Left ventricle myocardium inferior (tissue), 1 donor: Measurements from ENCODE around the gene GABBR2. TPM values are rescaled to one million over a fixed set of nuclear protein-coding genes. Genes with fewer than 3 reads are reported as not detected.

Experiments
- DNase-seq: peaks from one replicate; pipeline ENCODE4 v3.0.0-alpha.2; 2020
- H3K27ac ChIP-seq: fragments of 200-600 bp; replicated peaks from 2 replicates; pipeline ENCODE4 v1.8.0; 2021
- H3K27me3 ChIP-seq: fragments of 200-600 bp; 2 replicates; pipeline ENCODE4 v1.8.0; 2021; ENCODE audit warnings: low read depth
- H3K36me3 ChIP-seq: fragments of 200-600 bp; 2 replicates; pipeline ENCODE4 v1.8.0; 2021
- H3K4me1 ChIP-seq: fragments of 200-600 bp; 2 replicates; pipeline ENCODE4 v1.8.0; 2021
- H3K4me3 ChIP-seq: fragments of 200-600 bp; 2 replicates; pipeline ENCODE4 v1.8.0; 2021; ENCODE audit warnings: mild to moderate bottlenecking, moderate library complexity
- H3K9me3 ChIP-seq: fragments of 200-600 bp; replicated peaks from 2 replicates; pipeline ENCODE4 v1.8.0; 2021
- intact Hi-C: fragments of 100-400 bp; cut with micrococcal nuclease; formaldehyde crosslinking; loops from one replicate; pipeline ENCODE4 v1.11.0; 2022
- total RNA-seq: library from RNA; stranded (reverse); fragmentation: NEBNext Ultra II Directional; extraction: Animal tissue kit (Norgen Biotek cat#: 25700); gene quantifications from one replicate; pipeline ENCODE4 v1.2.1, GENCODE V29; 2021
- TF ChIP-seq, protein P1 (sequence below): fragments of 200-600 bp; IDR thresholded peaks from 2 replicates; pipeline ENCODE4 v1.8.0; 2021; ENCODE audit warnings: antibody characterized with exemption, mild to moderate bottlenecking, borderline replicate concordance
- donor health status: DM: no; HTN: yes; CAD: no; lungs with severe emphysema.

Gene GABBR2
- total RNA-seq, 1 donor from 2014 or later = 1.1 TPM

DNA sequence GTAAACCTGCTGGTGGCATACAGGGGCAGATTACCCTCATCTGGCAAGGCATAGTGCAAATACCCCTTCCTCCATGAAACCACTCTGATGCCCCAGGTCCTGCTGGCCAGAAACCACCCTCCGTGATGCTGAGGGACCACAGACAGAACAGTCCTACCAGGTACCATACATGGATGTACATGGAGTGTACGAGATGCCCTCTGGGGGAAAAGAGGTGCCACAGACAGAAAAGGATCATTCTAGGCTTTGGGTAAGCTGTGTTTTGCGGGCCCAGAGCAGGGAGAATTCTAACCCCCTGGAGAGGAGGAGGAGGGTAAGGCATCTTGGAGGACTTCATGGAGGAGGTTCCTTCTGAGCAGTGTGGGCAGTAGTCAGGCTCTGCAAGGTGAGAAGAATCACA, 68.3 kb downstream of the GABBR2 start:
- Histone ChIP-seq H3K27ac (no peak overlapping the region), H3K9me3 (no peaks in the 10 kb centered on the region), H3K4me1 (no peaks in the 10 kb centered on the region), H3K36me3 (no peaks in the 10 kb centered on the region), H3K4me3 (no peak overlapping the region), H3K27me3 (peaks cover 52% of the 10 kb centered on the region)
- intact Hi-C loops = no loop called here
- TF ChIP-seq, protein P1, sequence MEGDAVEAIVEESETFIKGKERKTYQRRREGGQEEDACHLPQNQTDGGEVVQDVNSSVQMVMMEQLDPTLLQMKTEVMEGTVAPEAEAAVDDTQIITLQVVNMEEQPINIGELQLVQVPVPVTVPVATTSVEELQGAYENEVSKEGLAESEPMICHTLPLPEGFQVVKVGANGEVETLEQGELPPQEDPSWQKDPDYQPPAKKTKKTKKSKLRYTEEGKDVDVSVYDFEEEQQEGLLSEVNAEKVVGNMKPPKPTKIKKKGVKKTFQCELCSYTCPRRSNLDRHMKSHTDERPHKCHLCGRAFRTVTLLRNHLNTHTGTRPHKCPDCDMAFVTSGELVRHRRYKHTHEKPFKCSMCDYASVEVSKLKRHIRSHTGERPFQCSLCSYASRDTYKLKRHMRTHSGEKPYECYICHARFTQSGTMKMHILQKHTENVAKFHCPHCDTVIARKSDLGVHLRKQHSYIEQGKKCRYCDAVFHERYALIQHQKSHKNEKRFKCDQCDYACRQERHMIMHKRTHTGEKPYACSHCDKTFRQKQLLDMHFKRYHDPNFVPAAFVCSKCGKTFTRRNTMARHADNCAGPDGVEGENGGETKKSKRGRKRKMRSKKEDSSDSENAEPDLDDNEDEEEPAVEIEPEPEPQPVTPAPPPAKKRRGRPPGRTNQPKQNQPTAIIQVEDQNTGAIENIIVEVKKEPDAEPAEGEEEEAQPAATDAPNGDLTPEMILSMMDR = no peak
- no peak for DNase-seq

- TF ChIP-seq, protein P1 = no peak
- intact Hi-C loops = no loop called here
- DNase-seq = no peak
- Histone ChIP-seq H3K4me3 (no peak overlapping the region), H3K9me3 (no peaks in the 10 kb centered on the region), H3K4me1 (no peaks in the 10 kb centered on the region), H3K27me3 (peaks cover 47% of the 10 kb centered on the region), H3K36me3 (no peaks in the 10 kb centered on the region), H3K27ac (no peak overlapping the region)
Measured at GRCh38 chr9:98639133-98639532, 69.6 kb downstream of the GABBR2 start.

- Histone ChIP-seq H3K27ac (no peak overlapping the region), H3K9me3 (no peaks in the 10 kb centered on the region), H3K36me3 (no peaks in the 10 kb centered on the region), H3K4me1 (no peaks in the 10 kb centered on the region), H3K27me3 (peaks cover 31% of the 10 kb centered on the region), H3K4me3 (no peak overlapping the region)
- intact Hi-C loops = no loop called here
- TF ChIP-seq, protein P1 = no peak
- no peak for DNase-seq
Measured at GRCh38 chr9:98637381-98637780, 71.4 kb downstream of the GABBR2 start.

DNA sequence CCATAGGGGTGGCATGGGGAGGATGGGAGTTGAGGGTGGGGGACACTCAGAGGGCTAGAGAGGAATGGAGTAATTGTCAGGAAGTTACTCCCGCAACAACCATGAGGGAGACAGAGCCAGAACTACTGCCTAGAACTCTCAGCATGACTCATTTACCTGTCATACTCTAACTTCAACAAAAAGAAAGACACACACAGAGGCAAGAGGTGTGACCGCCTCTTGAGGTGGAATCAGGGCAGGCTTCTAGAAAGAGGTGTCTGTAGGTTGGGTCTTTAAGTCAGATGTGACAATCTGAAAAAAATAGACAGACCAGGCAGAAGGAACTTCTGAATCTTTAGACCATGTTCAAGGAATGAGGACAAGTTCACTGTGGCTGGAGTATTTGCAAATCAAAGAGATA, 73.4 kb downstream of the GABBR2 start:
- Histone ChIP-seq H3K4me3 (no peak overlapping the region), H3K36me3 (no peaks in the 10 kb centered on the region), H3K9me3 (no peaks in the 10 kb centered on the region), H3K4me1 (no peaks in the 10 kb centered on the region), H3K27me3 (peaks cover 13% of the 10 kb centered on the region), H3K27ac (no peak overlapping the region)
- intact Hi-C loops = no loop called here
- DNase-seq = no peak
- TF ChIP-seq, protein P1 = no peak

GRCh38 chr9:98634685-98635336, 73.9 kb downstream of the GABBR2 start:
- DNase-seq = no peak
- intact Hi-C loops = no loop called here
- H3K9me3 ChIP-seq = no peaks in the 10 kb centered on the region
- peaks cover 11% of the 10 kb centered on the region for H3K27me3 ChIP-seq
- TF ChIP-seq, protein P1 = no peak
- H3K4me3 ChIP-seq = no peak overlapping the region
- no peak overlapping the region for H3K27ac ChIP-seq
- no peaks in the 10 kb centered on the region for H3K36me3 ChIP-seq
- H3K4me1 ChIP-seq = no peaks in the 10 kb centered on the region
